HEK293 (cell line): ENCODE measurements around the gene CLNK.

Experiments used
- CTCF ChIA-PET: fragments of 350-600 bp; formaldehyde crosslinking; extraction: SDS; loops from one replicate; lab custom pipeline; 2021; ENCODE audit warnings: antibody characterized with exemption; lab: Yijun Ruan, JAX
- POLR2A ChIA-PET: fragments of 300-600 bp; formaldehyde crosslinking; extraction: SDS; loops from one replicate; lab custom pipeline; 2020; ENCODE audit warnings: antibody characterized with exemption, inconsistent platforms; lab: Yijun Ruan, JAX
- H3K27ac ChIP-seq: fragments of 200-500 bp; sonication (Bioruptor generic); 2 replicates; pipeline ENCODE4 v1.5.1; 2014; ENCODE audit warnings: low read depth, low read length, control low read depth, inconsistent platforms; ENCODE audit errors: extremely low read depth
- H3K36me3 ChIP-seq, 2 experiments: fragments of 200-500 bp in 1 of 2; sonication (Bioruptor generic) in 1 of 2; 1 replicate in 1 of 2; 2 replicates in 1 of 2; pipeline ENCODE4 v1.5.1; 2014 to 2017; ENCODE audit warnings: inconsistent platforms in 2 of 2, low read length in 2 of 2; ENCODE audit not compliant: control insufficient read depth in 2 of 2, insufficient read depth in 1 of 2
- H3K4me1 ChIP-seq: fragments of 200-500 bp; sonication (Bioruptor generic); 2 replicates; pipeline ENCODE4 v1.5.1; 2014; ENCODE audit warnings: mild to moderate bottlenecking, low read length, inconsistent platforms; ENCODE audit not compliant: control insufficient read depth, insufficient read depth
- H3K4me3 ChIP-seq: 2 replicates; pipeline ENCODE4 v1.5.1; 2011; ENCODE audit warnings: low read depth, mild to moderate bottlenecking, control low read depth, low read length, moderate library complexity
- H3K9me3 ChIP-seq: fragments of 200-500 bp; sonication (Bioruptor generic); 2 replicates; pipeline ENCODE4 v1.5.1; 2014; ENCODE audit warnings: low read depth, low read length, inconsistent platforms; ENCODE audit not compliant: control insufficient read depth, insufficient read depth
- KLF10 ChIP-seq: fragments of 450-650 bp; IDR thresholded peaks from 2 replicates; pipeline ENCODE4 v1.5.1; 2018; ENCODE audit warnings: missing biosample characterization, mild to moderate bottlenecking, missing genetic modification characterization
- KLF17 ChIP-seq: fragments of 450-650 bp; formaldehyde crosslinking; IDR thresholded peaks from 2 replicates; pipeline ENCODE4 v1.5.1; 2016; ENCODE audit warnings: missing biosample characterization, missing genetic modification characterization
- KLF9 ChIP-seq: fragments of 450-650 bp; formaldehyde crosslinking; IDR thresholded peaks from 2 replicates; pipeline ENCODE4 v1.5.1; 2016; ENCODE audit warnings: missing biosample characterization, missing genetic modification characterization, low read depth
- PRDM4 ChIP-seq: fragments of 450-650 bp; formaldehyde crosslinking; IDR thresholded peaks from 2 replicates; pipeline ENCODE4 v1.5.1; 2017; ENCODE audit warnings: missing biosample characterization, missing genetic modification characterization
- ZIC2 ChIP-seq: fragments of 450-650 bp; formaldehyde crosslinking; IDR thresholded peaks from 2 replicates; pipeline ENCODE4 v1.5.1; 2016; ENCODE audit warnings: missing biosample characterization, missing genetic modification characterization
- ZNF132 ChIP-seq: fragments of 450-650 bp; formaldehyde crosslinking; IDR thresholded peaks from 2 replicates; pipeline ENCODE4 v1.5.1; 2017; ENCODE audit warnings: missing biosample characterization, missing genetic modification characterization, borderline replicate concordance
- ZNF18 ChIP-seq: fragments of 450-650 bp; formaldehyde crosslinking; IDR thresholded peaks from 2 replicates; pipeline ENCODE4 v1.5.1; 2016; ENCODE audit warnings: missing biosample characterization, missing genetic modification characterization
- ZNF184 ChIP-seq: fragments of 450-650 bp; IDR thresholded peaks from 2 replicates; pipeline ENCODE4 v1.5.1; 2018; ENCODE audit warnings: missing biosample characterization, mild to moderate bottlenecking, missing genetic modification characterization
- ZNF2 ChIP-seq: fragments of 450-650 bp; formaldehyde crosslinking; IDR thresholded peaks from 2 replicates; pipeline ENCODE4 v1.5.1; 2016; ENCODE audit warnings: missing biosample characterization, missing genetic modification characterization
- ZNF211 ChIP-seq: fragments of 450-650 bp; formaldehyde crosslinking; IDR thresholded peaks from 2 replicates; pipeline ENCODE4 v1.5.1; 2016; ENCODE audit warnings: low read depth, missing biosample characterization, missing genetic modification characterization
- ZNF292 ChIP-seq: fragments of 450-650 bp; formaldehyde crosslinking; IDR thresholded peaks from 2 replicates; pipeline ENCODE4 v1.5.1; 2016; ENCODE audit warnings: low read depth, missing biosample characterization, missing genetic modification characterization, borderline replicate concordance
- ZNF354C ChIP-seq: fragments of 450-650 bp; formaldehyde crosslinking; IDR thresholded peaks from 2 replicates; pipeline ENCODE4 v1.5.1; 2016; ENCODE audit warnings: missing biosample characterization, missing genetic modification characterization, low read depth, borderline replicate concordance
- ZNF423 ChIP-seq: fragments of 450-650 bp; formaldehyde crosslinking; IDR thresholded peaks from 2 replicates; pipeline ENCODE4 v1.5.1; 2016; ENCODE audit warnings: missing biosample characterization, missing genetic modification characterization
- ZNF558 ChIP-seq: fragments of 450-650 bp; formaldehyde crosslinking; IDR thresholded peaks from 2 replicates; pipeline ENCODE4 v1.5.1; 2016; ENCODE audit warnings: missing biosample characterization, missing genetic modification characterization
- ZNF571 ChIP-seq: fragments of 450-650 bp; formaldehyde crosslinking; IDR thresholded peaks from 2 replicates; pipeline ENCODE4 v1.5.0; 2017; ENCODE audit warnings: missing biosample characterization, missing genetic modification characterization
- ZNF610 ChIP-seq: fragments of 450-650 bp; formaldehyde crosslinking; IDR thresholded peaks from 2 replicates; pipeline ENCODE4 v1.5.1; 2016; ENCODE audit warnings: missing biosample characterization, missing genetic modification characterization, borderline replicate concordance
- ZNF623 ChIP-seq: fragments of 450-650 bp; formaldehyde crosslinking; IDR thresholded peaks from 2 replicates; pipeline ENCODE4 v1.5.1; 2016; ENCODE audit warnings: missing biosample characterization, missing genetic modification characterization
- ZSCAN30 ChIP-seq: fragments of 450-650 bp; IDR thresholded peaks from 2 replicates; pipeline ENCODE4 v1.5.1; 2018; ENCODE audit warnings: missing biosample characterization, mild to moderate bottlenecking, missing genetic modification characterization, moderate library complexity

CLNK gene

GRCh38 chr4:10643600-10644425 lies 40.8 kb downstream of the CLNK start:
- Histone ChIP-seq H3K4me1 (no peaks in the 10 kb centered on the region), H3K9me3 (no peaks in the 10 kb centered on the region), H3K27ac (no peak overlapping the region), H3K36me3 (no peaks in the 10 kb centered on the region), H3K4me3 (no peak overlapping the region)
- TF ChIP-seq KLF17 (tag by site-specific recombination): no peak
- TF ChIP-seq KLF9 (tag by site-specific recombination): no peak
- TF ChIP-seq ZNF571 (tag by site-specific recombination): no peak
- TF ChIP-seq ZNF132 (tag by site-specific recombination): no peak
- no peak for TF ChIP-seq ZNF2 (tag by site-specific recombination)
- TF ChIP-seq ZIC2 (tag by site-specific recombination): no peak
- TF ChIP-seq ZSCAN30 (tag by site-specific recombination): no peak
- TF ChIP-seq ZNF354C: no peak
- TF ChIP-seq ZNF184: no peak
- no peak for TF ChIP-seq ZNF211 (tag by site-specific recombination)
- TF ChIP-seq ZNF623 (tag by site-specific recombination): no peak
- POLR2A ChIA-PET: no interaction called here
- CTCF ChIA-PET: interaction anchor here (0.6 kb wide), 1 partner anchor 31 kb away, joined by 3 read pairs; no protein-coding TSS in a partner anchor

GRCh38 chr4:10640561-10641201 lies 43.9 kb downstream of the CLNK start:
- H3K36me3 ChIP-seq: no peaks in the 10 kb centered on the region
- ChIA-PET CTCF (no interaction called here), POLR2A (no interaction called here)
- H3K4me1 ChIP-seq: no peaks in the 10 kb centered on the region
- no peak overlapping the region for H3K4me3 ChIP-seq
- no peaks in the 10 kb centered on the region for H3K9me3 ChIP-seq
- TF ChIP-seq ZNF610 (tag by site-specific recombination) (no peak), PRDM4 (tag by site-specific recombination) (no peak), ZNF423 (tag by site-specific recombination) (no peak), ZNF18 (tag by site-specific recombination) (no peak), ZNF558 (no peak), KLF10 (tag by site-specific recombination) (no peak), ZNF292 (tag by site-specific recombination) (no peak)
- H3K27ac ChIP-seq: no peak overlapping the region
